ENCODE measurements around the gene FAM200B. TPM values are rescaled to one million over a fixed set of nuclear protein-coding genes. Genes with fewer than 3 reads are reported as not detected.

Gene FAM200B
- total RNA-seq, 8 experiments from 2014 or later, result 43.2 to 97.2 (median 64.6) TPM

DNA sequence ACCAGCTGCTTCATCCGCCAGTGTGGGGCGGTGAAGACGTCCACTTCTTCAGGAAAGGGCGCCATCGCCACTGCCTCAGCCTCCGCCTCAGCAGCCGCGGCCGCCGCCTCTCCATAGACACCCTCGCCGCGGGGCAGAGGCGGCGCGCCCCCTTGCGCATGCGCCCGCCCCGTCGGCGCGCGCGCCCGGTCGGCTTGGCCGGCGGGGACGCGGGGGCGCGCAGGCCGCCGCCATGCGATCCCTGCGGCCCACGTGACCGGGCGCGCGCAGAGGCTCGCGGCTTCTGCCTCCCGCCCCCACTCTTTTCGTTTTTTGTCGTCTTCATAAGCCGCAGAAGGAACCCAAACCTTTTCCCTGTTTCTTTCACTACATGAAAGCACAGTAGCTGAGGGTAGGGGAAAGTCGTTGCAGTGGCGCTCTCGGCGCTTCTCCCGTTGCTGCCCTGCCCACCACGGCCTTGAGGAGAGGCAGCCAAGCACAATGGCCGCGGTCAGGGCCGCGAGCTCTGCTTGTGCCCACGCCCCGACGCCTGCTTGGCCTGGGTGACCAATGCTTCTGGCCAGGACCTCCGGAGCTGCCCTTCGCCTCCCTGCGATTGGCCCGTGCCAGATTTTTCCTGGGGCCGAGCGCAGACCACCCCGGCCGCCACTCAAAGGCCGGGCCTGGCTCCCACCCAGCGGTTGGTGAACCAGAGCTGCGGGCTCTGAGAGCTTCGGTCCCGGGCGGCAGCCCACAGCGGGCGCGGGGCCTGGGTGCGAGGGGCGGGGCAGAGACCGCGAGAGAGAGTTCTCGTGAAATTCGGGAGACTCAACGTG, 26.2 kb upstream of the FAM200B start, which contains the start of gene FBXL5:
Gene FBXL5 (minus strand): TSS at position 135 of the 815 bp plus-strand sequence. CDS start 70 bp downstream, at position 65.
- Histone ChIP-seq H3K27ac (peak within 1 kb of the TSS; percentile 96 to 98), H3K4me1 (replicated peaks in 1 of 2) (peaks cover 13 to 39% of the 10 kb centered on the region in 2 donors), H3K4me3 (peak within 1 kb of the TSS; percentile 63 to 92 (median 79))
- WGBS, 10 experiments, result 0 to 9% (median 0%) methylated on average over 2 to 15 of the region's 85 CpGs; no CpG with 5 or more reads in 6 of the 10 experiments
- in situ Hi-C loops (cut with MboI; ENCODE audit: low pct_unique_long_range_greater_than_20kb in 2 of 9, low sequenced_read_pairs in 9 of 9, unreplicated experiment in 9 of 9), result no loop called here
- ATAC-seq (replicated peaks in 6 of 8), result peak; percentile 65 to 88 (median 84)

DNA sequence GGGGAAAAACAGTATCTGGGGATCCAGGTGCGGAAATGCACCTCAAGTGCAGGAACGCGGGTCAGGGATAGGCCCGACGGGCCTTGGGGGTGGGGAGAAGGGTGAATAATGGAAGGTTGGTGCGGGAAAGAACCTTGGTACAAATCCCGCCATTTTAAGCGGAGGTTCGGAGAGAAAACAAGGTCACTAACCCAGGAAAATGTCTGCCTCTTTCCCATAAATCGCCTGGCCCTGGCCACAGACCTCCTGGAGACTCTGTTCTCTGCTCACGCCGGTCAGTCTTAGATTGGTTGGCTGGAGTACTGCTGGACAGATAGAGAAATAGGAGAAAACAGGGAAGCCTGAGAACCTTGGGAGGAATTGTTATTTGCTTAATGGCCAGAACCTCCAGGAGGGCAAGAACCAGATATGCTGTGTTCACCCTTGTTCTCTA, 25.6 kb upstream of the FAM200B start:
- Histone ChIP-seq H3K4me1 (replicated peaks in 1 of 2) (peaks cover 13 to 35% of the 10 kb centered on the region in 2 donors), H3K27ac (peak overlapping the region; percentile 96 to 98), H3K4me3 (peak overlapping the region; percentile 63 to 92 (median 79))
- in situ Hi-C loops (cut with MboI; ENCODE audit: low pct_unique_long_range_greater_than_20kb in 2 of 9, low sequenced_read_pairs in 9 of 9, unreplicated experiment in 9 of 9), result no loop called here
- whole genome bisulfite sequencing, 10 experiments, result 100% methylated on average over 2 to 6 of the region's 12 CpGs; no CpG with 5 or more reads in 5 of the 10 experiments
- ATAC-seq (replicated peaks in 6 of 8), result no peak

- no peak for ATAC-seq (replicated peaks in 6 of 8)
- in situ Hi-C loops (cut with MboI; ENCODE audit: low pct_unique_long_range_greater_than_20kb in 2 of 9, low sequenced_read_pairs in 9 of 9, unreplicated experiment in 9 of 9), result no loop called here
- Histone ChIP-seq H3K4me3 (no peak overlapping the region), H3K27ac (no peak overlapping the region), H3K4me1 (replicated peaks in 1 of 2) (peaks cover 8 to 22% of the 10 kb centered on the region in 2 donors)
These were observed 24.3 kb upstream of the FAM200B start for GRCh38 chr4:15657366-15657765.

DNA sequence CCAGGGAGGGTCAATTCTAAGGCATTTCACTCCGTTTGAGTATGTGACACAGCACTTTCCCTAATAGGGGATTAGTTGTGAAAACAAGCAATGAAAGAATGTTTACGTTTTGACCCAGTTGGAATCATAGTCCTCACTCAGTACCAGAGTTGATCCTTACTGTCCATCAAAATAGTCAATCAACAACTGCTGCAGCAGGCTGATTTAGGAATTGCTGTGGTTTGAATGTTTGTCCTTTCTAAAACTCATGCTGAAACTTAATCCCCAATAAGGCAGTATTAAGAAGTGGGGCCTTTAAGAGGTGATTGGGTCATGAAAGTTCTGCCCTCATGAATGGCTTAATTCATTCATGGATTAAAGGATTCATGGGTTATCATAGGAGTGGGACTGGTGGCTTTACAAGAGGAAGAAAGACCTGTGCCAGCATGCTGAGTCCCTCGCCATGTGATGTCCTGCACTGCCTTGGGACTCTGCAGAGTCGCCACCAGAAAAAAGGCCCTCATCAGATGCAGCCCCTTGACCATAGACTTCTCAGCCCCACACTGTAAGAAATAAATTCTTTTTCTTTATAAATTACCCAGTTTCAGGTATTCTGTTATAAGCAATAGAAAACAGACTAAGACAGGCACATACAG, 23.4 kb upstream of the FAM200B start:
- Histone ChIP-seq H3K4me1 (replicated peaks in 1 of 2) (peaks cover 8 to 13% of the 10 kb centered on the region in 2 donors), H3K27ac (no peak overlapping the region), H3K4me3 (no peak overlapping the region)
- ATAC-seq (replicated peaks in 6 of 8), result no peak
- WGBS, 10 experiments, result 80 to 100% (median 97%) methylated on average over 1 to 4 of the region's 4 CpGs; no CpG with 5 or more reads in 1 of the 10 experiments
- in situ Hi-C loops (cut with MboI; ENCODE audit: low pct_unique_long_range_greater_than_20kb in 2 of 9, low sequenced_read_pairs in 9 of 9, unreplicated experiment in 9 of 9), result no loop called here

DNA sequence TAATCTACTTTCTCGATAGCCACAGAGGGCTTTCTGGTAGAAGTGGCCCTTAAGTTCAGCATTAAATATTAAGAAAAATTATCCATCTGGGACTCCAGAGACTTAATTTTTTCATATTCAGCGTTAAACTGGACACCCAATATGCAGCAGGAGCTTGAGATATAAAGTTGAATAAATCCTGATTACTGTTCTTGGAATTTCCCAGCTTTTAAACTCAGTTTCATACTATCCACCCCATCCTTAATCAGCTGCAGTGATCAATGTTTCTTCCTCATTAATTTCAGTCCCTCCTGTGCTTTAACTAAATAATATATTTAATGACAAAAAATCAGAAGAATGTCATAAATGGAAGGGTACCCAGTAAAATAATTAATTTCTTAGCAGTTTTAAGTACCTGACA, 22.8 kb upstream of the FAM200B start:
- Histone ChIP-seq H3K27ac (no peak overlapping the region), H3K4me3 (no peak overlapping the region), H3K4me1 (replicated peaks in 1 of 2) (peaks cover 8 to 12% of the 10 kb centered on the region in 2 donors)
- in situ Hi-C loops (cut with MboI; ENCODE audit: low pct_unique_long_range_greater_than_20kb in 2 of 9, low sequenced_read_pairs in 9 of 9, unreplicated experiment in 9 of 9), result no loop called here
- ATAC-seq (replicated peaks in 6 of 8), result no peak
- 86 to 100% (median 98%) methylated on average over 1 to 2 of the region's 2 CpGs; no CpG with 5 or more reads in 4 of the 10 experiments for WGBS, 10 experiments

DNA sequence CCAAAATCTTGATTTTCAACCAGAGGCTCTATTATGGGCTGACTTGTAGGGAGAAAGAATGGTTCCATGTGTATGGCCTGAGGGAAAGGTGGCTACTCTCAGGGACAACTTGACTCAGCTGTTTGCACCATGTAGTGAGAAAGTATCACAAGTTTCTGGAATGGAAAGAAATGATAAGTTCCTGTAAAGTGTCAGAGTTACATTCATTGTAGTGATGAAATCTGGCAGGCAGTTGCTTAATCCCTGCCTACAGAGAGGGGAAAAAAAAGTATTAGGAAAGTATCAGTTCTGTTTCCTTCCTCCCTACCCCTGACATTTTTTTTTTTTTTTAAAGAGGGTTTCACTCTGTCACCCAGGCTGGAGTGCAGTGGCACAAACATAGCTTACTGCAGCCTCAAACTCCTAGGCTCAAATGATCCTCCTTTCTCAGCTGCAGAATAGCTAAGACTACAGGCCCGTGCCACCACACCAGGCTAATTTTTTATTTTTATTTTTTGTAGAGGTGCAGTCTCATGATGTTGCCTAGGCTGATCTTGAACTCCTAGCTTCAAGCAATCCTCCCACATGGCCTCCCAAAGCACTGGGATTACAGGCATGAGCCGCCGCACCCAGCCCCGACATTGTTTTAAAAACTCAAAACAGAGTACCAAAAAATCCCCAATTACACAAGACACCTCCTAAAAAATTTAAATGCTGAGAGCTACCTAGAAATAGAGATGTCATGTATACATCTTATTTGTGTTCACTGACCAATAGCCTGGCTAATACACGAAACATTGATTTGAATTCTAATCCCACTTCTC, 21.7 kb upstream of the FAM200B start:
- Histone ChIP-seq H3K4me1 (replicated peaks in 1 of 2) (peaks cover 8 to 12% of the 10 kb centered on the region in 2 donors), H3K27ac (no peak overlapping the region), H3K4me3 (no peak overlapping the region)
- 50 to 96% (median 57%) methylated on average over 1 to 4 of the region's 5 CpGs; no CpG with 5 or more reads in 5 of the 10 experiments for WGBS, 10 experiments
- in situ Hi-C loops (cut with MboI; ENCODE audit: low pct_unique_long_range_greater_than_20kb in 2 of 9, low sequenced_read_pairs in 9 of 9, unreplicated experiment in 9 of 9), result no loop called here
- ATAC-seq (replicated peaks in 6 of 8), result peak in 2 of 8 experiments; percentile 5 to 37

GRCh38 chr4:15665753-15666365, 15.8 kb upstream of the FAM200B start:
- 50 to 100% (median 92%) methylated on average over 1 to 3 of the region's 3 CpGs; no CpG with 5 or more reads in 2 of the 10 experiments for WGBS, 10 experiments
- peak in 3 of 8 experiments; percentile 22 to 88 (median 75) for ATAC-seq (replicated peaks in 6 of 8)
- H3K4me1 ChIP-seq (replicated peaks in 1 of 2), result no peaks in the 10 kb centered on the region
- in situ Hi-C loops (cut with MboI; ENCODE audit: low pct_unique_long_range_greater_than_20kb in 2 of 9, low sequenced_read_pairs in 9 of 9, unreplicated experiment in 9 of 9), result no loop called here
- H3K4me3 ChIP-seq, result no peak overlapping the region
- H3K27ac ChIP-seq, result no peak overlapping the region

DNA sequence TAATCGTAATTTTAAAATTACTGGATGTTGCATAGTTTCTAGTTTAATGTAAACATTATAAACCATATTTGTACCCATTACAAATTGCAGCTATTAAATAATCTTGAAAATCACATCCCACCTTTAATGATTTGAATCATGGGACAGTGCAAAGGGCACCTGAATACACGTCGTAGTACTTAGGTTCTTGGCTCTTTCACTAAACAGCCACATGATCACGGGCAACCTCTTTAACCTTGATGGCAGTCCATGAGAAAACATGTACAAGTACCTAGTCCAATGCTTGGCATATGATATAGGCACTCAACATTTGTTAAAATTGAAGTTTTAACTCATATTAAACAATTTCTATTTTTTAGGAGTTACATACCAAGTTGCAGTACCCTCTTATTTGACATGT, 14.6 kb upstream of the FAM200B start:
- WGBS, 10 experiments, result 89 to 100% (median 97%) methylated on average over 1 to 4 of the region's 4 CpGs
- no peak overlapping the region for H3K4me3 ChIP-seq
- in situ Hi-C loops (cut with MboI; ENCODE audit: low pct_unique_long_range_greater_than_20kb in 2 of 9, low sequenced_read_pairs in 9 of 9, unreplicated experiment in 9 of 9), result no loop called here
- no peak for ATAC-seq (replicated peaks in 6 of 8)
- H3K4me1 ChIP-seq (replicated peaks in 1 of 2), result no peaks in the 10 kb centered on the region
- no peak overlapping the region for H3K27ac ChIP-seq

- Histone ChIP-seq H3K27ac (no peak overlapping the region), H3K4me1 (replicated peaks in 1 of 2) (no peaks in the 10 kb centered on the region), H3K4me3 (no peak overlapping the region)
- peak in 1 of 8 experiments; percentile 88 for ATAC-seq (replicated peaks in 6 of 8)
- in situ Hi-C loops (cut with MboI; ENCODE audit: low pct_unique_long_range_greater_than_20kb in 2 of 9, low sequenced_read_pairs in 9 of 9, unreplicated experiment in 9 of 9), result no loop called here
- WGBS, 10 experiments, result 20 to 100% (median 88%) methylated on average over 1 of the region's 1 CpG; no CpG with 5 or more reads in 3 of the 10 experiments
These were observed 12.8 kb upstream of the FAM200B start for GRCh38 chr4:15668566-15669435.

DNA sequence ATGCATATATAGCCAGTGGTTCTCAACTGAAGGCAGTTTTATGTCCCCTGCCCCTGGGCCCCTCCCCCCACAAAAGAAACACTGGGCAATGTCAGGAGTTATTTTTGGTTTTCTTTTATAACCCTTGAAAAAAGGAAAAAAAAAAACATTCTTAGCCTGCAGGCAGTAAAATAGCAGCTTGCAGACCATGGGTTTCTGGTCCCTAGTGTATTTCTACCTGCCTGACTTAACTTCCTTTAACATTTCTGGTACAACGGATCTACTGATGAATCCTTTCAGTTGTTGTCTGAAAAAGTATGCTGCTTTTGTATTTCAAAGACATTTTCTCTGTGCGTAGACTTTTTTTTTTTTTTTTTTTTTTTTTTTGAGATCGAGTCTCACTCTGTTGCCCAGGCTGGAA, 11.1 kb upstream of the FAM200B start:
- no peak overlapping the region for H3K27ac ChIP-seq
- no peak overlapping the region for H3K4me3 ChIP-seq
- H3K4me1 ChIP-seq (replicated peaks in 1 of 2), result no peaks in the 10 kb centered on the region
- WGBS, 10 experiments, result 94 to 100% (median 100%) methylated on average over 1 to 3 of the region's 3 CpGs; no CpG with 5 or more reads in 1 of the 10 experiments
- in situ Hi-C loops (cut with MboI; ENCODE audit: low pct_unique_long_range_greater_than_20kb in 2 of 9, low sequenced_read_pairs in 9 of 9, unreplicated experiment in 9 of 9), result no loop called here
- ATAC-seq (replicated peaks in 6 of 8), result no peak

GRCh38 chr4:15672101-15672500, 9.5 kb upstream of the FAM200B start:
- no peak for ATAC-seq (replicated peaks in 6 of 8)
- Histone ChIP-seq H3K4me3 (no peak overlapping the region), H3K27ac (no peak overlapping the region), H3K4me1 (replicated peaks in 1 of 2) (no peaks in the 10 kb centered on the region)
- in situ Hi-C loops (cut with MboI; ENCODE audit: low pct_unique_long_range_greater_than_20kb in 2 of 9, low sequenced_read_pairs in 9 of 9, unreplicated experiment in 9 of 9), result no loop called here
- WGBS, 10 experiments, result 83 to 100% (median 100%) methylated on average over 1 to 3 of the region's 3 CpGs; no CpG with 5 or more reads in 1 of the 10 experiments

DNA sequence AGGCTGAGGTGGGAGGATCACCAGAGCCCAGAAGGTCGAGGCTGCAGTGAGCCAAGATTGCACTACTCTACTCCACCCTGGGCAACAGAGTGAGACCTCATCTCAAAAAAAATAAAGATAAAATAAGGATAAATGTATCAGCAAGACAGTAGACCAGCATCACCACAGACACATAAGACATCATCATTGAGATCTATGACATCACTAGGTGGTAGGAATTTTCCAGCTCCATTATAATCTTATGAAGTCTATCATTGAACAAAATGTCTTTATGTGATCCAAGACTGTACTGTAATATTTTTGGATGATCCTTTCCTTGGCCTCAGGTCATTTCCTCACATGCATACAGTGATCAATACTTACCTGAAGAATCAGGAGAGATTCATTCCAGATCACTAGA, 8.3 kb upstream of the FAM200B start:
- no peak for ATAC-seq (replicated peaks in 6 of 8)
- 83 to 100% (median 100%) methylated on average over 1 of the region's 1 CpG; no CpG with 5 or more reads in 5 of the 10 experiments for WGBS, 10 experiments

More for the DNA sequence above, 8.3 kb upstream of the FAM200B start:
- no peak overlapping the region for H3K4me3 ChIP-seq
- in situ Hi-C loops (cut with MboI; ENCODE audit: low pct_unique_long_range_greater_than_20kb in 2 of 9, low sequenced_read_pairs in 9 of 9, unreplicated experiment in 9 of 9), result no loop called here
- no peak overlapping the region for H3K27ac ChIP-seq
- no peaks in the 10 kb centered on the region for H3K4me1 ChIP-seq (replicated peaks in 1 of 2)
